ENCODE results near the gene IFNL4.

Gene IFNL4

DNA sequence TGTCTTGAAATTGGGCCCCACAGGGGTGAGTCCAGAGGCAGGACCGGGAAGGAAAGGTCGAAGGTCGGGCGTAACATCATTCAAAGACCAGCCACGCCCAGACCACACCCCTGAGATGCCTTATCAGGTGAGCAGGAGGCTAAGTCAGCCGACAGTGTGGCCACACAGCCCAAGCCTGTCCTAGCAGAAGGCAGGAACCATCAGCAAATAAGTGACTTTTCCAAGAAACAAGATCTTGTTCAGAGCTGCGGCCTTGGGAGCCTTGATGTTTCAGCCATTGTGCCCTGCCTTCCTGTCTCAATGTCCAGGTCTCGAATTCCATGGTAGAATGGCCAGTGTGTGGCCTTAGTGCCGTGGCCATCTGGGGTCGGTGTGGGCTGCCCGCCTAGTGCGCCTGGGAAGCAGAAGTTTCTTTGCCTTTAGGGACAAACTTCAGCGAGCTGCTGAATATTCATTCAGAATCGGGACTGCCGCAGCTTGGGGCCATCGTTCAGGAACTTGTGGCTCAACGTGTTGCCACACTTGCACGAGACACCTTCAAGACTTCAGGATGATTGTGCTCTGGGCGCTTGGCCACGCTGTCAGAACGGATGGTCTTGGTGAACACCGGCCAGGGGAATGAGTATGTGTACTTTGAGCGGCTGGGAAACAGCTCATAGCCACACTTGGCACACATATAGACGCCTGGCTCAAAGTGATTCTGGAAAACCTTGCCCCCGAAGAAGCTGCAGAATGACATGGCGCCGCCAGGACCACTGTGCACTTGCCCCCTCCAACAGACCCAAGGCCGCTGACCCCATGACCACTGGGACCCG lies 6.1 kb upstream of the IFNL4 start:
- WGBS (ENCODE audit: extremely low coverage, insufficient coverage, low lambda C conversion rate) = no CpG with 5 or more reads among the region's 29 CpGs
- no peak overlapping the region for H2BK15ac ChIP-seq (replicated peaks; ENCODE audit: low read depth)
- no peaks in the 10 kb centered on the region for H3K79me2 ChIP-seq (ENCODE audit: control insufficient read depth, insufficient read depth, low read length)
- no peak overlapping the region for H3K56ac ChIP-seq (ENCODE audit: low read length)
- H3K4me3 ChIP-seq (ENCODE audit: low read length) = no peak overlapping the region
- H3K4ac ChIP-seq (ENCODE audit: low read depth, low read length) = no peak overlapping the region
- no peak overlapping the region for H2BK120ac ChIP-seq (ENCODE audit: low read depth, low read length)
- H3K79me1 ChIP-seq (ENCODE audit: low read length) = no peaks in the 10 kb centered on the region
- no peak overlapping the region for H3K23ac ChIP-seq (ENCODE audit: low read length)
- H4K5ac ChIP-seq (ENCODE audit: low read length) = no peak overlapping the region
- H3K4me2 ChIP-seq (ENCODE audit: low read length) = no peak overlapping the region
- no peak overlapping the region for H2BK5ac ChIP-seq (ENCODE audit: low read length)
- H3K18ac ChIP-seq (ENCODE audit: low read length) = no peak overlapping the region
- H3K27me3 ChIP-seq (ENCODE audit: insufficient read depth, low read length, poor library complexity) = peaks cover 2% of the 10 kb centered on the region
- H3K9ac ChIP-seq (ENCODE audit: low read length) = no peak overlapping the region
- no peak for DNase-seq
- no peaks in the 10 kb centered on the region for H3K4me1 ChIP-seq (ENCODE audit: control insufficient read depth, low read depth, low read length)
- no peaks in the 10 kb centered on the region for H3K36me3 ChIP-seq (ENCODE audit: control insufficient read depth, insufficient read depth, low read length)
- no peak overlapping the region for H3K27ac ChIP-seq (ENCODE audit: low read depth, low read length)
- H2AK5ac ChIP-seq (ENCODE audit: low read length) = no peak overlapping the region
- H4K8ac ChIP-seq (ENCODE audit: low read depth, low read length) = no peak overlapping the region

DNA sequence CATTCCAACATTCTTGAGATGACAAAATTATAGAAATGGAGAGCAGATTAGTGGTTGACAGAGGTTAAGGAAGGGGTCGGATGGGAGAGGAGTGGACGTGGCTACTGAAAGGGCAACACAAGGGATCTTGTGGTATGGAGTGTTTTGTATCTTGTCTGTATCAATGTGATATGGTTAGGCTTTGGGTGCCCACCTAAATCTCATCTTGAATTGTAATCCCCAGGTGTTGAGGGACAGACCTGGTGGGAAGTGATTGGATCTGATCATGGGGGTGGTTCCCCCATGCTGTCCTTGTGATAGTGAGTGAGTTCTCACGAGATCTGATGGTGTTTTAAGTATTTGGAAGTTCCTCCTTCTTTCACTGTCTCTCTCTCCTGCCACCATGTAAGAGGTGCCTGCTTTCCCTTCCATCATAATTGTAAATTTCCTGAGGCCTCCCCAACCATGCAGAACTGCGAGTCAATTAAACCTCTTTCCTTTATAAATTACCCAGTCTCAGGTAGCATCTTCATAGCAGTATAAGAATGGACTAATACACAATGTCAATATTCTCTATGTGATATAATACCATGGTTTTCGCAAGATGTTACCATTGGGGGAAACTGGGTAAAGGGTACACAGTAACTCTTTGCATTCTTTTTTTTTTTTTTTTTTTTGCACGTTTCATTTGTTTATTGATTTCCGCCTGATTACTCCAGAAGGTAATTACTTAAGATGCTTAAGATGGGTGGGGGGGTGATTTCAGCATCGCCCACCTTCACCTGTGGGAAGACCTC lies 4.9 kb upstream of the IFNL4 start:
- no peak overlapping the region for H3K4me2 ChIP-seq (ENCODE audit: low read length)
- H4K5ac ChIP-seq (ENCODE audit: low read length) = no peak overlapping the region
- H3K56ac ChIP-seq (ENCODE audit: low read length) = no peak overlapping the region
- H4K8ac ChIP-seq (ENCODE audit: low read depth, low read length) = no peak overlapping the region
- no peak overlapping the region for H3K4me3 ChIP-seq (ENCODE audit: low read length)
- no peak overlapping the region for H2BK120ac ChIP-seq (ENCODE audit: low read depth, low read length)
- no peaks in the 10 kb centered on the region for H3K36me3 ChIP-seq (ENCODE audit: control insufficient read depth, insufficient read depth, low read length)
- DNase-seq = no peak
- H3K9ac ChIP-seq (ENCODE audit: low read length) = no peak overlapping the region
- H2BK15ac ChIP-seq (replicated peaks; ENCODE audit: low read depth) = no peak overlapping the region
- WGBS (ENCODE audit: extremely low coverage, insufficient coverage, low lambda C conversion rate) = no CpG with 5 or more reads among the region's 8 CpGs
- no peak overlapping the region for H3K18ac ChIP-seq (ENCODE audit: low read length)
- peaks cover 13% of the 10 kb centered on the region for H3K27me3 ChIP-seq (ENCODE audit: insufficient read depth, low read length, poor library complexity)
- no peaks in the 10 kb centered on the region for H3K79me2 ChIP-seq (ENCODE audit: control insufficient read depth, insufficient read depth, low read length)
- H2BK5ac ChIP-seq (ENCODE audit: low read length) = no peak overlapping the region
- H3K4ac ChIP-seq (ENCODE audit: low read depth, low read length) = no peak overlapping the region
- H3K4me1 ChIP-seq (ENCODE audit: control insufficient read depth, low read depth, low read length) = no peaks in the 10 kb centered on the region
- H3K23ac ChIP-seq (ENCODE audit: low read length) = no peak overlapping the region
- no peak overlapping the region for H2AK5ac ChIP-seq (ENCODE audit: low read length)
- no peak overlapping the region for H3K27ac ChIP-seq (ENCODE audit: low read depth, low read length)
- H3K79me1 ChIP-seq (ENCODE audit: low read length) = no peaks in the 10 kb centered on the region

DNA sequence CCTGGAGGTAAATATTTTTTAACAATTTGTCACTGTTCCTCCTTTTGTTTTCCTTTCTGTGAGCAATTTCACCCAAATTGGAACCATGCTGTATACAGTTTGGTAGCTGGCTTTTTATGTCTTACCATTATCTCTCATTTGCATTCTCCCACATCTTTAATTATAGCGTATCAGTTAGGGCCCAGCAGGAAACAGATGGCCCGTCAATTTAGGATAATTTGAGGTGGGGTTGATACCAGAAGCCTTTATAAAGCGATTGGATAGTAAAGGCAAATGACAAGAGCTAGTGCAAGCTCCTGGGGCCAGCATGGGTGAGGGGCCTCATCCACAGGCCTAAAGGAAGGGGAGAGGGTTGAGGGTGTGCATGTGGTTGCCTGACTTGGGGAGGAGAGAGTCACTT lies 3.8 kb upstream of the IFNL4 start:
- Histone ChIP-seq H3K18ac (ENCODE audit: low read length) (no peak overlapping the region), H2BK120ac (ENCODE audit: low read depth, low read length) (no peak overlapping the region), H3K27ac (ENCODE audit: low read depth, low read length) (no peak overlapping the region), H2BK5ac (ENCODE audit: low read length) (no peak overlapping the region), H3K23ac (ENCODE audit: low read length) (no peak overlapping the region), H3K27me3 (ENCODE audit: insufficient read depth, low read length, poor library complexity) (peaks cover 24% of the 10 kb centered on the region), H3K4me1 (ENCODE audit: control insufficient read depth, low read depth, low read length) (no peaks in the 10 kb centered on the region), H3K79me2 (ENCODE audit: control insufficient read depth, insufficient read depth, low read length) (no peaks in the 10 kb centered on the region), H3K36me3 (ENCODE audit: control insufficient read depth, insufficient read depth, low read length) (no peaks in the 10 kb centered on the region), H3K9ac (ENCODE audit: low read length) (no peak overlapping the region), H3K79me1 (ENCODE audit: low read length) (no peaks in the 10 kb centered on the region), H2AK5ac (ENCODE audit: low read length) (no peak overlapping the region), H3K4me3 (ENCODE audit: low read length) (no peak overlapping the region), H3K56ac (ENCODE audit: low read length) (no peak overlapping the region), H2BK15ac (replicated peaks; ENCODE audit: low read depth) (no peak overlapping the region), H3K4me2 (ENCODE audit: low read length) (no peak overlapping the region), H4K5ac (ENCODE audit: low read length) (no peak overlapping the region), H4K8ac (ENCODE audit: low read depth, low read length) (no peak overlapping the region), H3K4ac (ENCODE audit: low read depth, low read length) (no peak overlapping the region)
- WGBS (ENCODE audit: extremely low coverage, insufficient coverage, low lambda C conversion rate) = no CpG with 5 or more reads among the region's 3 CpGs
- peak; percentile 17 for DNase-seq

DNA sequence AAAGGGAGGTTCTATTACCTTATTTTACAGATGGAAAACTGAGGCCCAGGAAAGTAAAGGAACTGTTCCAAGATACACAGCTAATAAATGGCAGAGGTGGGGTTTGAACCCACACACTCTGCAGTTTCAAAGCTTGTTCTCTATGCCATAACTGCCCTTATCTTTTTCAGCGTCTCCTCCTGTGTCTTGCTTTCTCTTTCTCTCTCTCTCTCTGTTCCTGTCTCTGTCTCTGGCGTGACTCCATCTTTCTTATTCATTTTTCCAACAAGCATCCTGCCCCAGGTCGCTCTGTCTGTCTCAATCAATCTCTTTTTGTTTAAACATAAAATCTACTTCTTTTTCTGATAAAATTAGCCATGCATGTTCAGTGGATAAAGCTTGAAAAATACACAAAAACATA lies 3.2 kb upstream of the IFNL4 start:
- no peak overlapping the region for H3K4me3 ChIP-seq (ENCODE audit: low read length)
- no peak overlapping the region for H2AK5ac ChIP-seq (ENCODE audit: low read length)
- no peak overlapping the region for H2BK15ac ChIP-seq (replicated peaks; ENCODE audit: low read depth)
- H4K5ac ChIP-seq (ENCODE audit: low read length) = no peak overlapping the region
- H3K27ac ChIP-seq (ENCODE audit: low read depth, low read length) = no peak overlapping the region
- H3K23ac ChIP-seq (ENCODE audit: low read length) = no peak overlapping the region
- no peaks in the 10 kb centered on the region for H3K79me2 ChIP-seq (ENCODE audit: control insufficient read depth, insufficient read depth, low read length)
- no peak overlapping the region for H3K4ac ChIP-seq (ENCODE audit: low read depth, low read length)
- peaks cover 27% of the 10 kb centered on the region for H3K27me3 ChIP-seq (ENCODE audit: insufficient read depth, low read length, poor library complexity)
- no peaks in the 10 kb centered on the region for H3K79me1 ChIP-seq (ENCODE audit: low read length)
- no CpG with 5 or more reads among the region's 3 CpGs for WGBS (ENCODE audit: extremely low coverage, insufficient coverage, low lambda C conversion rate)
- no peak overlapping the region for H3K4me2 ChIP-seq (ENCODE audit: low read length)
- no peaks in the 10 kb centered on the region for H3K36me3 ChIP-seq (ENCODE audit: control insufficient read depth, insufficient read depth, low read length)
- no peak overlapping the region for H3K9ac ChIP-seq (ENCODE audit: low read length)
- H4K8ac ChIP-seq (ENCODE audit: low read depth, low read length) = no peak overlapping the region
- DNase-seq = no peak
- H3K18ac ChIP-seq (ENCODE audit: low read length) = no peak overlapping the region
- H3K4me1 ChIP-seq (ENCODE audit: control insufficient read depth, low read depth, low read length) = no peaks in the 10 kb centered on the region
- no peak overlapping the region for H2BK120ac ChIP-seq (ENCODE audit: low read depth, low read length)
- no peak overlapping the region for H2BK5ac ChIP-seq (ENCODE audit: low read length)
- no peak overlapping the region for H3K56ac ChIP-seq (ENCODE audit: low read length)

DNA sequence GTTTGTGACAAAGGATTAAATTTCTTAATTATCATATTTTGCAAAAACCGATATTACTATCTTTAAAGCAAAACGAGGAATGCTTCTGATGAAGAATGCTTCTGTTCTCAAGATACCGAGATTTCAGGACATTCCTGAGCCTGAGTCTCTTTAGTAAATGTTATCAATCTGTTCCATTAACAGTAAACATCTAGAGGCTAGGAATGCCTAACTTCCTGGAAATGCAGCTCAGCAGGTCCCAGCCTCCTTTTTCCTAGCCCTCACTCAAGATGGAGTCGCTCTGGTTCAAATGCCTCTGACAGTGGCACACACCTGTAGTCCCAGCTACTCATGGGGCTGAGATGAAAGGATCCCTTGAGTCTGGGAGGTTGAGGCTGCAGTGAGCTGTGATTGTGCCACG lies 2.4 kb upstream of the IFNL4 start:
- H3K79me1 ChIP-seq (ENCODE audit: low read length) = no peaks in the 10 kb centered on the region
- no peaks in the 10 kb centered on the region for H3K79me2 ChIP-seq (ENCODE audit: control insufficient read depth, insufficient read depth, low read length)
- no peak overlapping the region for H2BK120ac ChIP-seq (ENCODE audit: low read depth, low read length)
- peak; percentile 9 for DNase-seq
- H3K4ac ChIP-seq (ENCODE audit: low read depth, low read length) = no peak overlapping the region
- H3K9ac ChIP-seq (ENCODE audit: low read length) = no peak overlapping the region
- H2BK15ac ChIP-seq (replicated peaks; ENCODE audit: low read depth) = no peak overlapping the region
- H2BK5ac ChIP-seq (ENCODE audit: low read length) = no peak overlapping the region
- no peak overlapping the region for H4K5ac ChIP-seq (ENCODE audit: low read length)
- H3K4me2 ChIP-seq (ENCODE audit: low read length) = no peak overlapping the region
- H3K56ac ChIP-seq (ENCODE audit: low read length) = no peak overlapping the region
- H3K18ac ChIP-seq (ENCODE audit: low read length) = no peak overlapping the region
- H3K4me1 ChIP-seq (ENCODE audit: control insufficient read depth, low read depth, low read length) = no peaks in the 10 kb centered on the region
- H3K23ac ChIP-seq (ENCODE audit: low read length) = no peak overlapping the region
- H4K8ac ChIP-seq (ENCODE audit: low read depth, low read length) = no peak overlapping the region
- no peak overlapping the region for H3K27ac ChIP-seq (ENCODE audit: low read depth, low read length)
- WGBS (ENCODE audit: extremely low coverage, insufficient coverage, low lambda C conversion rate) = no CpG with 5 or more reads among the region's 5 CpGs
- peaks cover 27% of the 10 kb centered on the region for H3K27me3 ChIP-seq (ENCODE audit: insufficient read depth, low read length, poor library complexity)
- no peak overlapping the region for H2AK5ac ChIP-seq (ENCODE audit: low read length)
- H3K36me3 ChIP-seq (ENCODE audit: control insufficient read depth, insufficient read depth, low read length) = no peaks in the 10 kb centered on the region
- no peak overlapping the region for H3K4me3 ChIP-seq (ENCODE audit: low read length)
